Thoracic aorta (tissue), 2 donors: Measurements from ENCODE around the gene LILRB4. TPM values are rescaled to one million over a fixed set of nuclear protein-coding genes. Genes with fewer than 3 reads are reported as not detected.

Experiments
- ATAC-seq: fragments of 150-250 bp; one replicate; pipeline ENCODE4 v1.8.0; 2017; ENCODE audit warnings: low read depth; ENCODE audit not compliant: insufficient number of reproducible peaks, low FRiP score
- DNase-seq: peaks from one replicate; pipeline ENCODE4 v3.0.0-alpha.2; 2020; ENCODE audit warnings: low spot score
- H3K27ac ChIP-seq, 2 donors: fragments of 200-600 bp; sonication (generic); 1 replicate in 1 of 2; 2 replicates in 1 of 2; pipeline ENCODE4 v1.5.1; 2016; ENCODE audit warnings: mild to moderate bottlenecking in 2 of 2, moderate library complexity in 2 of 2
- H3K27me3 ChIP-seq: fragments of 200-600 bp; sonication (generic); replicated peaks from 2 replicates; pipeline ENCODE4 v1.6.0; 2016; ENCODE audit warnings: mild to moderate bottlenecking; ENCODE audit not compliant: insufficient read depth
- H3K36me3 ChIP-seq: fragments of 200-600 bp; sonication (generic); one replicate; pipeline ENCODE4 v1.5.1; 2016
- H3K4me1 ChIP-seq, 2 donors: fragments of 200-600 bp; sonication (generic); 1 replicate in 1 of 2; 2 replicates in 1 of 2; pipeline versions ENCODE4 v1.5.1 to v1.6.0; 2016; ENCODE audit warnings: low read depth in 2 of 2, mild to moderate bottlenecking in 1 of 2; ENCODE audit not compliant: control insufficient read depth in 1 of 2
- H3K4me3 ChIP-seq: fragments of 200-600 bp; sonication (generic); 2 replicates; pipeline ENCODE4 v1.5.1; 2016; ENCODE audit warnings: mild to moderate bottlenecking
- H3K9me3 ChIP-seq: fragments of 200-600 bp; sonication (generic); 2 replicates; pipeline ENCODE4 v1.5.1; 2016
- CTCF ChIP-seq: fragments of 200-600 bp; sonication (generic); IDR thresholded peaks from one replicate; pipeline ENCODE4 v1.5.1; 2019; ENCODE audit warnings: antibody characterized with exemption
- total RNA-seq, 2 donors: library from RNA; depleted of rRNA; stranded (reverse); fragments of >200 nt; gene quantifications; one replicate each; pipeline versions ENCODE4 v1.1.0 to v1.2.3, GENCODE V29; 2016

The LILRB4 gene
- total RNA-seq, 2 donors from 2014 or later = 8.5 to 22.5 TPM

- DNase-seq (no peak), ATAC-seq (no peak)
- no peaks in the 10 kb centered on the region for H3K4me1 ChIP-seq
- no peak overlapping the region for H3K27ac ChIP-seq
- H3K27me3 ChIP-seq = no peaks in the 10 kb centered on the region
- H3K4me3 ChIP-seq = no peak overlapping the region
- no peak for TF ChIP-seq CTCF
- no peaks in the 10 kb centered on the region for H3K36me3 ChIP-seq
- H3K9me3 ChIP-seq = no peaks in the 10 kb centered on the region
These were observed 2.5 kb upstream of the LILRB4 start for GRCh38 chr19:54660306-54660705.

GRCh38 chr19:54660964-54661363 lies 1.8 kb upstream of the LILRB4 start:
- no peak for TF ChIP-seq CTCF
- DNase-seq (no peak), ATAC-seq (no peak)
- H3K9me3 ChIP-seq = no peaks in the 10 kb centered on the region
- no peaks in the 10 kb centered on the region for H3K4me1 ChIP-seq
- no peak overlapping the region for H3K4me3 ChIP-seq
- no peaks in the 10 kb centered on the region for H3K27me3 ChIP-seq
- no peaks in the 10 kb centered on the region for H3K36me3 ChIP-seq
- no peak overlapping the region for H3K27ac ChIP-seq

GRCh38 chr19:54661846-54662481 lies 821 bp upstream of the LILRB4 start:
- Histone ChIP-seq H3K4me3 (no peak overlapping the region), H3K9me3 (no peaks in the 10 kb centered on the region), H3K27ac (no peak overlapping the region), H3K4me1 (no peaks in the 10 kb centered on the region), H3K27me3 (no peaks in the 10 kb centered on the region), H3K36me3 (no peaks in the 10 kb centered on the region)
- DNase-seq (no peak), ATAC-seq (no peak)
- no peak for TF ChIP-seq CTCF

- TF ChIP-seq CTCF = no peak
- DNase-seq (no peak), ATAC-seq (no peak)
- no peaks in the 10 kb centered on the region for H3K27me3 ChIP-seq
- H3K4me1 ChIP-seq = no peaks in the 10 kb centered on the region
- no peak overlapping the region for H3K4me3 ChIP-seq
- H3K9me3 ChIP-seq = peaks cover 6% of the 10 kb centered on the region
- no peak overlapping the region for H3K27ac ChIP-seq
- H3K36me3 ChIP-seq = no peaks in the 10 kb centered on the region
These were observed 2.7 kb downstream of the LILRB4 start for GRCh38 chr19:54665530-54665929.

- H3K9me3 ChIP-seq = peaks cover 6% of the 10 kb centered on the region
- ATAC-seq (no peak), DNase-seq (no peak)
- H3K4me1 ChIP-seq = no peaks in the 10 kb centered on the region
- H3K36me3 ChIP-seq = no peaks in the 10 kb centered on the region
- H3K4me3 ChIP-seq = no peak overlapping the region
- TF ChIP-seq CTCF = no peak
- no peaks in the 10 kb centered on the region for H3K27me3 ChIP-seq
- no peak overlapping the region for H3K27ac ChIP-seq
These were observed 4.4 kb downstream of the LILRB4 start for GRCh38 chr19:54667217-54667616.
